Right forelimb (tissue), 1 donor: ENCODE measurements around the gene ADAM23.

Experiments
- DNase-seq: peaks from one replicate; pipeline ENCODE4 v3.0.0-alpha.2; 2018

ADAM23 gene

GRCh38 chr2:206657087-206657486 lies 213.8 kb downstream of the ADAM23 start:
- no peak for DNase-seq

- no peak for DNase-seq
Measured at GRCh38 chr2:206665251-206665650, 221.9 kb downstream of the ADAM23 start.
